Erythroblast (primary cell): ENCODE data around the gene GYPB.
A peak's percentile ranks its signal among the peaks of the same experiment; 100 is the strongest.
"Not testable (repeated sequence)": the region's sequence is repeated elsewhere in the genome, so short reads cannot be mapped to it uniquely, and the experiment has no call there.

Experiments
- DNase-seq, 2 experiments: peaks; one replicate each; lab custom pipeline; 2025; lab: John Stamatoyannopoulos, UW
- GATA1 ChIP-seq: IDR thresholded peaks from 2 replicates; pipeline ENCODE4 v1.6.1; 2011; ENCODE audit warnings: low read depth, mild to moderate bottlenecking, control low read depth, low read length, moderate library complexity
- POLR2A ChIP-seq: IDR thresholded peaks from 2 replicates; pipeline ENCODE4 v1.6.1; 2011; ENCODE audit warnings: mild to moderate bottlenecking, low read length

Gene GYPB

GRCh38 chr4:143986180-143986579 is 33.0 kb downstream of the GYPB start:
- no peak for DNase-seq
- TF ChIP-seq GATA1 (no peak), POLR2A (no peak)

GRCh38 chr4:143980776-143981175 is 38.4 kb downstream of the GYPB start:
- peak; percentile 46 to 53 for DNase-seq

- peak in 1 of 2 experiments; percentile 44 for DNase-seq
These were observed 43.7 kb downstream of the GYPB start for GRCh38 chr4:143975527-143975926.

- DNase-seq, result peak; percentile 31 to 54
These were observed 45.2 kb downstream of the GYPB start for GRCh38 chr4:143974021-143974420.

GRCh38 chr4:143961075-143961474 is 58.1 kb downstream of the GYPB start:
- DNase-seq, result peak; percentile 30 to 55
- no peak for TF ChIP-seq GATA1
- no peak for TF ChIP-seq POLR2A

- DNase-seq, result peak in 1 of 2 experiments; percentile 5
These were observed 63.9 kb downstream of the GYPB start for GRCh38 chr4:143955306-143955705.

GRCh38 chr4:143951458-143951972 is 67.7 kb downstream of the GYPB start:
- not testable (repeated sequence) for DNase-seq

- DNase-seq, result not testable (repeated sequence)
These were observed 68.2 kb downstream of the GYPB start for GRCh38 chr4:143950967-143951366.

GRCh38 chr4:143950185-143950584 is 69.0 kb downstream of the GYPB start:
- DNase-seq, result not testable (repeated sequence)

GRCh38 chr4:143947493-143947892 is 71.7 kb downstream of the GYPB start:
- DNase-seq, result peak; percentile 36 to 68
